Measurements from ENCODE around the gene TYSND1.

Gene TYSND1

GRCh38 chr10:70130878-70131559 is 15.5 kb downstream of the TYSND1 start:
- WGBS, 2 donors (ENCODE audit: extremely low coverage in 2 of 2, insufficient read length in 2 of 2, insufficient replicate concordance in 1 of 2): no CpG with 5 or more reads among the region's 10 CpGs

DNA sequence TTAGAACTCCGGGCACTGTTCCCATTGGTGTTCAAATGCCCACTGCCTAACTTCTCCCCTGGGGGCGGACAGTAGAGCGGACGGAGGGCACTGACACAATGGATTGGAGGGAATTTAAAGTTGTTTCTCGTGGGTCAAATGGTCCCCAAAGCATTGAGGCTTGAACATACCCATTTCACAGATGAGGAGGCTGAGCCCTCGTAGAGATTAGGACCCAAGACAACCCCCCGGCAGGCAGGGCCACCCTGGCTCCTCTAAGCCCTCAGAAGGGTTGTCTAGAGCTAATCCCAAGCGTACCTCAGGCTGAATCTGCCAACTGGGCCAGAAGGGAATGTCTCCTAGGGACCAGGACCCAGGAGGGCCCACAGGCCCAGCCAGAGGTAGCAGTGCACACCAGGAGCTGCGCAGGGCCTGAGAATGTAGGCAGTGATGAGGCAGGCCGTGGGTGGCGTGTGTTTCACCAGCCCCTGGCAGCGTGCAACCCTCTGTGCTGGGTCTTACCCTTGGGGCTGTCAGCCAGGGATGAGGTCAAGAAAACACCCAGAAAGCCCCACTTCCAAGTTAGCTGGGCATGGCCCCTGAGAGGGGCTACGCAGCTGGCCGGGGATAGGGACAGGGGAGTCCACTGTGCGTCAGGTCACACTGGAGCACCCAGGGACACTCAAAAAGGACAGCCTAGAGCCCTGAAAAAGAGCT is 19.7 kb downstream of the TYSND1 start:
- Histone ChIP-seq H3K23ac (ENCODE audit: low read depth, low read length, poor library complexity) (no peak overlapping the region), H3K36me3 (replicated peaks in 1 of 2; ENCODE audit: control insufficient read depth in 2 of 2, insufficient read depth in 2 of 2, low read length in 2 of 2) (no peaks in the 10 kb centered on the region), H2AFZ (ENCODE audit: low read length) (no peak overlapping the region), H2BK120ac (ENCODE audit: low read depth, low read length) (no peak overlapping the region), H3K14ac (ENCODE audit: low read length) (no peak overlapping the region), H3K79me1 (ENCODE audit: low read depth, low read length) (no peaks in the 10 kb centered on the region), H2BK15ac (ENCODE audit: low read length) (no peak overlapping the region), H4K8ac (ENCODE audit: low read depth, low read length) (no peak overlapping the region), H3K4ac (ENCODE audit: low read length) (no peak overlapping the region), H3K4me3 (ENCODE audit: low read length in 2 of 2) (no peak overlapping the region), H2AK5ac (ENCODE audit: low read depth, low read length) (peak overlapping the region; percentile 51), H3K9ac (ENCODE audit: low read depth, low read length, poor library complexity) (no peak overlapping the region), H3K27me3 (ENCODE audit: control insufficient read depth in 3 of 3, insufficient read depth in 3 of 3, low read depth in 1 of 3, low read length in 3 of 3) (peaks cover 0 to 26% (median 9%) of the 10 kb centered on the region in 3 experiments), H2BK5ac (ENCODE audit: low read length) (no peak overlapping the region), H3K27ac (replicated peaks; ENCODE audit: low read length) (no peak overlapping the region), H3K18ac (ENCODE audit: low read length) (peak overlapping the region; percentile 5), H3K9me3 (replicated peaks in 1 of 2; ENCODE audit: control insufficient read depth in 2 of 2, insufficient read depth in 1 of 2, low read depth in 1 of 2, low read length in 2 of 2) (no peaks in the 10 kb centered on the region), H2BK12ac (ENCODE audit: low read length) (no peak overlapping the region), H3K4me2 (ENCODE audit: insufficient read depth, low read length, poor library complexity, severe bottlenecking) (no peak overlapping the region), H3K4me1 (ENCODE audit: control insufficient read depth in 2 of 2, insufficient read depth in 1 of 2, low read depth in 1 of 2, low read length in 2 of 2) (no peaks in the 10 kb centered on the region), H4K91ac (ENCODE audit: low read depth, low read length, poor library complexity) (no peak overlapping the region)
- no CpG with 5 or more reads among the region's 15 CpGs for WGBS, 2 donors (ENCODE audit: extremely low coverage in 2 of 2, insufficient read length in 2 of 2, insufficient replicate concordance in 1 of 2)
- no peak for DNase-seq (ENCODE audit: low spot score)

More at GRCh38 chr10:70130878-70131559, 15.5 kb downstream of the TYSND1 start:
- H2BK12ac ChIP-seq (ENCODE audit: low read length): no peak overlapping the region
- no peaks in the 10 kb centered on the region for H3K79me1 ChIP-seq (ENCODE audit: low read depth, low read length)
- H3K18ac ChIP-seq (ENCODE audit: low read length): no peak overlapping the region
- H3K27me3 ChIP-seq (ENCODE audit: control insufficient read depth in 3 of 3, insufficient read depth in 3 of 3, low read depth in 1 of 3, low read length in 3 of 3): peaks cover 4 to 56% (median 31%) of the 10 kb centered on the region in 3 experiments
- H3K4ac ChIP-seq (ENCODE audit: low read length): no peak overlapping the region
- H3K23ac ChIP-seq (ENCODE audit: low read depth, low read length, poor library complexity): no peak overlapping the region
- H3K9me3 ChIP-seq (replicated peaks in 1 of 2; ENCODE audit: control insufficient read depth in 2 of 2, insufficient read depth in 1 of 2, low read depth in 1 of 2, low read length in 2 of 2): no peaks in the 10 kb centered on the region
- H4K91ac ChIP-seq (ENCODE audit: low read depth, low read length, poor library complexity): no peak overlapping the region
- no peak overlapping the region for H2AK5ac ChIP-seq (ENCODE audit: low read depth, low read length)
- no peak overlapping the region for H2BK120ac ChIP-seq (ENCODE audit: low read depth, low read length)
- no peak overlapping the region for H3K4me3 ChIP-seq (ENCODE audit: low read length in 2 of 2)
- no peak overlapping the region for H3K9ac ChIP-seq (ENCODE audit: low read depth, low read length, poor library complexity)
- H3K27ac ChIP-seq (replicated peaks; ENCODE audit: low read length): no peak overlapping the region
- no peak overlapping the region for H2BK15ac ChIP-seq (ENCODE audit: low read length)
- no peak for DNase-seq (ENCODE audit: low spot score)
- no peaks in the 10 kb centered on the region for H3K36me3 ChIP-seq (replicated peaks in 1 of 2; ENCODE audit: control insufficient read depth in 2 of 2, insufficient read depth in 2 of 2, low read length in 2 of 2)
- H2BK5ac ChIP-seq (ENCODE audit: low read length): no peak overlapping the region
- H3K4me1 ChIP-seq (ENCODE audit: control insufficient read depth in 2 of 2, insufficient read depth in 1 of 2, low read depth in 1 of 2, low read length in 2 of 2): peaks cover 0 to 3% of the 10 kb centered on the region in 2 donors
- no peak overlapping the region for H2AFZ ChIP-seq (ENCODE audit: low read length)
- no peak overlapping the region for H3K4me2 ChIP-seq (ENCODE audit: insufficient read depth, low read length, poor library complexity, severe bottlenecking)
- H3K14ac ChIP-seq (ENCODE audit: low read length): no peak overlapping the region
- H4K8ac ChIP-seq (ENCODE audit: low read depth, low read length): no peak overlapping the region

DNA sequence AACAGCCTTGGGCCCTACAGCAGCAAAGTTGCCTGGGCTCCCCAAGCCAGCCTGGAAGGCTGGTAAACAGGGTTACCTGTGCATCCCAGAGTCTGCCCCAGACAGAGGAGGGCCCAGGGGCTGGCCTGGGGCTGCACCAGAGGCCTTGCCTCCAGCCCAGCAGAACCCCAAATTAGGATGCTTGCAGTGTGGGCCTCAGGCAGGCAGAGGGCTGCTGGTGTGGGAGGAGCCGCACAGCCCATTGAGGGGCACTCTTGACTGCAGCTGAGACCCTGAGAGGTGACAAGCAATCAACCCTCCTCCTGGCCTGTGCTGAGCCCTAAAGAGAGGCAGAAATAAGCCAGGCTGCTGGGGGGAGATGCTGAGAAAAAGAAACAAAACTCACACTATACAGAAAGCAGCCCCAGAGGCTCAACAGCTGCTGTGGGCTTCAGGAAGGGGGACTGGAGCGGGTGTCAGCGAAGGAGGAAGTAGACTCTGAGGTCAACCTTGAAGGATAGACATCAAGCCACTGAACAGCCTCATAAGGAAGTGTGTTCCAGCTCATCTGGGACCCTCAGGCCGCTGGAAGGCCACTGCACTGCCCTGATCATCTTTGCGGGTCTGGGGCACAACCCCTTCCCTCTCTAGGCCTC is 20.5 kb downstream of the TYSND1 start:
- no peak for DNase-seq (ENCODE audit: low spot score)
- H2AK5ac ChIP-seq (ENCODE audit: low read depth, low read length): no peak overlapping the region
- H3K4ac ChIP-seq (ENCODE audit: low read length): no peak overlapping the region
- no peak overlapping the region for H2BK15ac ChIP-seq (ENCODE audit: low read length)
- no CpG with 5 or more reads among the region's 5 CpGs for WGBS, 2 donors (ENCODE audit: extremely low coverage in 2 of 2, insufficient read length in 2 of 2, insufficient replicate concordance in 1 of 2)
- H3K18ac ChIP-seq (ENCODE audit: low read length): peak overlapping the region; percentile 27
- H2BK12ac ChIP-seq (ENCODE audit: low read length): no peak overlapping the region
- H2BK5ac ChIP-seq (ENCODE audit: low read length): no peak overlapping the region
- H4K8ac ChIP-seq (ENCODE audit: low read depth, low read length): no peak overlapping the region
- no peak overlapping the region for H3K27ac ChIP-seq (replicated peaks; ENCODE audit: low read length)
- no peak overlapping the region for H2BK120ac ChIP-seq (ENCODE audit: low read depth, low read length)
- no peak overlapping the region for H2AFZ ChIP-seq (ENCODE audit: low read length)
- H3K4me2 ChIP-seq (ENCODE audit: insufficient read depth, low read length, poor library complexity, severe bottlenecking): no peak overlapping the region
- no peaks in the 10 kb centered on the region for H3K9me3 ChIP-seq (replicated peaks in 1 of 2; ENCODE audit: control insufficient read depth in 2 of 2, insufficient read depth in 1 of 2, low read depth in 1 of 2, low read length in 2 of 2)
- no peak overlapping the region for H3K14ac ChIP-seq (ENCODE audit: low read length)
- H3K23ac ChIP-seq (ENCODE audit: low read depth, low read length, poor library complexity): no peak overlapping the region
- H3K4me1 ChIP-seq (ENCODE audit: control insufficient read depth in 2 of 2, insufficient read depth in 1 of 2, low read depth in 1 of 2, low read length in 2 of 2): no peaks in the 10 kb centered on the region
- no peak overlapping the region for H4K91ac ChIP-seq (ENCODE audit: low read depth, low read length, poor library complexity)
- no peak overlapping the region for H3K9ac ChIP-seq (ENCODE audit: low read depth, low read length, poor library complexity)
- H3K4me3 ChIP-seq (ENCODE audit: low read length in 2 of 2): no peak overlapping the region
- H3K79me1 ChIP-seq (ENCODE audit: low read depth, low read length): no peaks in the 10 kb centered on the region
- H3K36me3 ChIP-seq (replicated peaks in 1 of 2; ENCODE audit: control insufficient read depth in 2 of 2, insufficient read depth in 2 of 2, low read length in 2 of 2): no peaks in the 10 kb centered on the region
- H3K27me3 ChIP-seq (ENCODE audit: control insufficient read depth in 3 of 3, insufficient read depth in 3 of 3, low read depth in 1 of 3, low read length in 3 of 3): peaks cover 0 to 18% (median under 1%) of the 10 kb centered on the region in 3 experiments

GRCh38 chr10:70124918-70125317 is 21.6 kb downstream of the TYSND1 start:
- no peak overlapping the region for H2BK12ac ChIP-seq (ENCODE audit: low read length)
- no peaks in the 10 kb centered on the region for H3K79me1 ChIP-seq (ENCODE audit: low read depth, low read length)
- H3K36me3 ChIP-seq (replicated peaks in 1 of 2; ENCODE audit: control insufficient read depth in 2 of 2, insufficient read depth in 2 of 2, low read length in 2 of 2): no peaks in the 10 kb centered on the region
- no peak overlapping the region for H3K4me2 ChIP-seq (ENCODE audit: insufficient read depth, low read length, poor library complexity, severe bottlenecking)
- H3K27me3 ChIP-seq (ENCODE audit: control insufficient read depth in 3 of 3, insufficient read depth in 3 of 3, low read depth in 1 of 3, low read length in 3 of 3): peaks cover 0 to 11% (median 0%) of the 10 kb centered on the region in 3 experiments
- H2BK120ac ChIP-seq (ENCODE audit: low read depth, low read length): no peak overlapping the region
- no peak overlapping the region for H2AK5ac ChIP-seq (ENCODE audit: low read depth, low read length)
- no peak overlapping the region for H4K8ac ChIP-seq (ENCODE audit: low read depth, low read length)
- H3K23ac ChIP-seq (ENCODE audit: low read depth, low read length, poor library complexity): no peak overlapping the region
- H2BK15ac ChIP-seq (ENCODE audit: low read length): no peak overlapping the region
- no peak overlapping the region for H3K9ac ChIP-seq (ENCODE audit: low read depth, low read length, poor library complexity)
- H3K9me3 ChIP-seq (replicated peaks in 1 of 2; ENCODE audit: control insufficient read depth in 2 of 2, insufficient read depth in 1 of 2, low read depth in 1 of 2, low read length in 2 of 2): no peaks in the 10 kb centered on the region
- DNase-seq (ENCODE audit: low spot score): no peak
- no peak overlapping the region for H3K18ac ChIP-seq (ENCODE audit: low read length)
- WGBS, 2 donors (ENCODE audit: extremely low coverage in 2 of 2, insufficient read length in 2 of 2, insufficient replicate concordance in 1 of 2): no CpG with 5 or more reads among the region's 3 CpGs
- H2BK5ac ChIP-seq (ENCODE audit: low read length): no peak overlapping the region
- H2AFZ ChIP-seq (ENCODE audit: low read length): no peak overlapping the region
- H3K4ac ChIP-seq (ENCODE audit: low read length): no peak overlapping the region
- no peak overlapping the region for H3K14ac ChIP-seq (ENCODE audit: low read length)
- H3K4me1 ChIP-seq (ENCODE audit: control insufficient read depth in 2 of 2, insufficient read depth in 1 of 2, low read depth in 1 of 2, low read length in 2 of 2): no peaks in the 10 kb centered on the region
- H3K27ac ChIP-seq (replicated peaks; ENCODE audit: low read length): no peak overlapping the region
- no peak overlapping the region for H3K4me3 ChIP-seq (ENCODE audit: low read length in 2 of 2)
- no peak overlapping the region for H4K91ac ChIP-seq (ENCODE audit: low read depth, low read length, poor library complexity)

Data from neuronal stem cell (in vitro differentiated cells).